C4-2B (cell line): ENCODE data around the gene ADORA2B.

Source experiments
- CTCF ChIP-seq: fragments of 450-650 bp; conservative IDR thresholded peaks from 2 replicates; pipeline ENCODE4 v1.5.1; 2017; ENCODE audit warnings: mild to moderate bottlenecking
- ZFX ChIP-seq: fragments of 450-650 bp; IDR thresholded peaks from 2 replicates; pipeline ENCODE4 v1.6.1; 2017

GRCh38 chr17:15966879-15967248, 21.9 kb downstream of the ADORA2B start:
- TF ChIP-seq CTCF: no peak
- TF ChIP-seq ZFX: no peak
